ENCODE data around the gene ZNF683. TPM values are rescaled to one million over a fixed set of nuclear protein-coding genes. Genes with fewer than 3 reads are reported as not detected.
"Not testable (repeated sequence)": the region's sequence is repeated elsewhere in the genome, so short reads cannot be mapped to it uniquely, and the experiment has no call there.

The ZNF683 gene
- total RNA-seq, 1 experiment from 2014 or later: not detected

DNA sequence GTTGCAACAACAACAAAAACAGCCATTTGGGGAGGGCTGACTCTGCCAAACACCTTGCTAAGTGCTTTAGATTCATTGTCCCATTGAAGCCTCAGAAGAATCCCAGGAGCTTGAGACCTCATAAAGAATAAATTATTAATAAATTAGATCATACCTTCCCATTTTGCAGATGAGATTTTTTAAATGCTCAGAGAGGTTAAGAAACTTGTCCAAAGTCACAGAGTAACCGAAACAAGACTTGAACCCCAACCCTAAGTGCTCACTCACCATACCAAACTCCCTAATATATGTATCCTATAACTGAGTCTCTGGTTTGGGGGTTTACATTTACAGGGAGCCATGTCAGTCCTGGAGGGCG is 22.2 kb downstream of the ZNF683 start:
- no peak for DNase-seq (ENCODE audit: low read depth)
- in situ Hi-C loops (cut with HindIII; ENCODE audit: low pct_unique_long_range_greater_than_20kb, low sequenced_read_pairs): no loop called here

GRCh38 chr1:26349877-26350244 is 22.7 kb downstream of the ZNF683 start:
- no peak for DNase-seq (ENCODE audit: low read depth)
- in situ Hi-C loops (cut with HindIII; ENCODE audit: low pct_unique_long_range_greater_than_20kb, low sequenced_read_pairs): no loop called here

- in situ Hi-C loops (cut with HindIII; ENCODE audit: low pct_unique_long_range_greater_than_20kb, low sequenced_read_pairs): no loop called here
- peak; percentile 70 for DNase-seq (ENCODE audit: low read depth)
Observed at GRCh38 chr1:26349188-26349876, 23.2 kb downstream of the ZNF683 start.

- in situ Hi-C loops (cut with HindIII; ENCODE audit: low pct_unique_long_range_greater_than_20kb, low sequenced_read_pairs): no loop called here
- no peak for DNase-seq (ENCODE audit: low read depth)
Observed at GRCh38 chr1:26346274-26347033, 26.1 kb downstream of the ZNF683 start.

- in situ Hi-C loops (cut with HindIII; ENCODE audit: low pct_unique_long_range_greater_than_20kb, low sequenced_read_pairs): no loop called here
- DNase-seq (ENCODE audit: low read depth): no peak
Observed at GRCh38 chr1:26345718-26346117, 26.8 kb downstream of the ZNF683 start.

DNA sequence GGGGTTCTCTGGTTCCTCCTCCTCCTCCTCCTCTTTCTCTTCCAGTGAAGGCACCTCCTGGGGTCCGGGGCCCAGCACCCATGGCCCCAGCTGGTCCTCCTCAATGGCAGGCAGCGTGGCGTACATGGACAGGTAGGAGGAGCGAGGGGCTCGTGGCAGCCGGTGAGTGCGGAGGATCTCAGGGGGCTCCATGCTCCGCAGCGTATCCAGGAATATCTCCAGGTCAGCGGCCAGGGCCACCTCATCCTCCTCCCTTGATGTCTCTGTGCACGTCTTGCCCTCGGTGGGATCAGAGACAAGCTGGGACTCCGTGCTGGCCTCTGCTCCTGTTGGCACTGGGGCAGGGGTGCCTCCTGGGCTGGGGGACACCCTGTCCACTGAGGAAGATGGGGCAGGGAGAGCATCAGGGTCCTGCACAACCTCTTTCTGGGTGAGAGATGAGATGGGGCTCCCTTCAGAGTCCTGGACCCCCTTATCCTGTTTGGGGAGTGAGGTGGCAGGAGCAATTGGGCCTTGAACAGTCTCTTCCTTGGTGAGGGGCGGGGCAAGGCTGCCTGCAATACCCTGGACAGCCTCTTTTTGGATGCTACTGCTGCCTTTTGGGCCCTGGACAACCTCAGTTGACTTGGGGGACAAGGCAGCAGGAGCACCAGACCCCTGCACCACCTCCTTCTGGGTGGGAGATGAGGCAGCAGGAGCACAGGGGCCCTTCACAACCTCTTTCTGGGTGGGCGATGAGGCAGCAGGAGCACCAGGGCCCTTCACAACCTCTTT is 28.2 kb downstream of the ZNF683 start:
- DNase-seq (ENCODE audit: low read depth): no peak
- in situ Hi-C loops (cut with HindIII; ENCODE audit: low pct_unique_long_range_greater_than_20kb, low sequenced_read_pairs): no loop called here

DNA sequence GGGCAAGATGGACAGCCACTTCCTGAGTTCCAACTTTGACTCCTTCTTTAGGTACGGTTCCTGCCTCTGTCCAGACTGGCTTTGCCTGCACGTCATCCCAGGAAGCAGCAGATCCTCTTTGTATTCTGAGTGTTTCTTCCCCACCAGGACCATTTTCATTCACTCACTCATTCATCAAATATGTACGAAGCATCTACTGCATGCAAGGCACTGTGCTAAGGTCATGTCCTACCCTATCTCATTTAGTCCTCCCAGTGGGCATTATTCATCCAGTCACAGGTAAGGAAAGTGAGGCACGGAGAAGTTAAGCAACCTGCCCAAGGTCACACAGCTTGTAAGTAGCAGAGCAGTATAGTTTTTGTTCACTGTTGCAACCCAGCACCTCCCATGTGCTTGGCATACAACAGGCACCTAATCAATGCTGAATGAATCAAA is 32.5 kb downstream of the ZNF683 start:
- in situ Hi-C loops (cut with HindIII; ENCODE audit: low pct_unique_long_range_greater_than_20kb, low sequenced_read_pairs): no loop called here
- no peak for DNase-seq (ENCODE audit: low read depth)

GRCh38 chr1:26338670-26339069 is 33.9 kb downstream of the ZNF683 start:
- in situ Hi-C loops (cut with HindIII; ENCODE audit: low pct_unique_long_range_greater_than_20kb, low sequenced_read_pairs): no loop called here
- no peak for DNase-seq (ENCODE audit: low read depth)

DNA sequence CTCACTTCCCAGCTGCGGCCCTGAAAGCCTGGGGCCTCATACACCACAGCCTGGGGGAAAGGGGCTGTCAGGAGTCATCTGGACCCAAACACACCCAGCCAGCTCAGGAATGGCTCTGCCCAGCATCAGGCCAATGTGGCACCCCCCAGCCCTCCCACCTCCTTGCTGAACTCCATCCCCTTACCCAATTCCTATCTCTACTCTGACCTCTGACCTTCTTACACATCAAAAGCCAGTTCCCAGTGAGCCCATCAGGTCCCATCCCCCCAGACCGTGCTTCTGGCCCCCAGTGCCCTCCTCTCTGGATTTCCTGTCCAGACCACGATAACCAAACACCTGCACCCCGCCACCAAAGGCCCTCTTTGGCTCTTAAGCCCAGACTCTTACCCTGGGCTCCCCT is 34.9 kb downstream of the ZNF683 start:
- no peak for DNase-seq (ENCODE audit: low read depth)
- in situ Hi-C loops (cut with HindIII; ENCODE audit: low pct_unique_long_range_greater_than_20kb, low sequenced_read_pairs): no loop called here

GRCh38 chr1:26337206-26337535 is 35.4 kb downstream of the ZNF683 start:
- DNase-seq (ENCODE audit: low read depth): no peak

DNA sequence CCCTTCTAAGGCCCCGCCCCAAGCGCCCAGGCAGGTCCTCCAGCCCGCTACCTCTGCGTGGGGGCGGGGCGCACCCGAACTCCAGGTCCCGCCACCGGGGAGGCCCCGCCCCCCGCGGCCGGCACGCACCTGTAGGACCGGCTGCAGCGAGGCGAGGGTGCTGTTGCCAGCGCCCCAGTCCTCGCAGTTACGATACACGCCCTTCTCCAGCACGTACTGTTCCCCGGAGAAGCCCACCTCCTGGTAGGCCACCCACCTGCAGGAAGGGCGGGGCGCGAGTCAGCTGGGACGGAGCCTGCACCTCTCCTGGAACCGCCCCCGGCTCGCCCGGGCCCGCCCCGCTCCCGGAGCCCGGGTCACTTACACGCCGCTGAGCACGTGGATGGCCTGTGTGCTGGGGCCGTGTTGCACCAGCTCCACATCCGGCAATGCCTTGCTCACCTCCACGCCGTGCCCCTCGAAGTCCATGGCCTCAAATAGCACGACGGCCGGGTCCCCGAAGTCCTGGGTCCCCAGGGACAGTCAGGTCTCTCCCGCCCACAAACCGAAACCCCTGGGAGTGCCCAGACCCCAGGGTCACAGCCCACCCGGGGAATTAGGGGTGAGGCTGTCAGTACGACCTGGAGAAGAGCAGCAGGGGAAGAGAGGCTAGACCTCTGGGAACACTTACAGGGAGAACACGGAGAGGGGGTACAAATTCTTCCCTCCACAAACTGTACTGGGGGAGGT is 35.9 kb downstream of the ZNF683 start:
- in situ Hi-C loops (cut with HindIII; ENCODE audit: low pct_unique_long_range_greater_than_20kb, low sequenced_read_pairs): no loop called here
- peak; percentile 80 for DNase-seq (ENCODE audit: low read depth)

More at GRCh38 chr1:26337206-26337535, 35.4 kb downstream of the ZNF683 start:
- in situ Hi-C loops (cut with HindIII; ENCODE audit: low pct_unique_long_range_greater_than_20kb, low sequenced_read_pairs): no loop called here

GRCh38 chr1:26335774-26336476 is 36.6 kb downstream of the ZNF683 start:
- in situ Hi-C loops (cut with HindIII; ENCODE audit: low pct_unique_long_range_greater_than_20kb, low sequenced_read_pairs): no loop called here
- DNase-seq (ENCODE audit: low read depth): no peak

GRCh38 chr1:26333312-26333711 is 39.2 kb downstream of the ZNF683 start:
- DNase-seq (ENCODE audit: low read depth); in situ Hi-C loops (cut with HindIII; ENCODE audit: low pct_unique_long_range_greater_than_20kb, low sequenced_read_pairs): not testable (repeated sequence)

GRCh38 chr1:26330276-26330675 is 42.3 kb downstream of the ZNF683 start:
- in situ Hi-C loops (cut with HindIII; ENCODE audit: low pct_unique_long_range_greater_than_20kb, low sequenced_read_pairs): no loop called here
- DNase-seq (ENCODE audit: low read depth): no peak

GRCh38 chr1:26329380-26329779 is 43.2 kb downstream of the ZNF683 start:
- DNase-seq (ENCODE audit: low read depth); in situ Hi-C loops (cut with HindIII; ENCODE audit: low pct_unique_long_range_greater_than_20kb, low sequenced_read_pairs): not testable (repeated sequence)

GRCh38 chr1:26328597-26328996 is 44.0 kb downstream of the ZNF683 start:
- no peak for DNase-seq (ENCODE audit: low read depth)
- in situ Hi-C loops (cut with HindIII; ENCODE audit: low pct_unique_long_range_greater_than_20kb, low sequenced_read_pairs): no loop called here

- in situ Hi-C loops (cut with HindIII; ENCODE audit: low pct_unique_long_range_greater_than_20kb, low sequenced_read_pairs): no loop called here
- DNase-seq (ENCODE audit: low read depth): no peak
Observed at GRCh38 chr1:26327956-26328362, 44.6 kb downstream of the ZNF683 start.

GRCh38 chr1:26324550-26324949 is 48.0 kb downstream of the ZNF683 start:
- in situ Hi-C loops (cut with HindIII; ENCODE audit: low pct_unique_long_range_greater_than_20kb, low sequenced_read_pairs): no loop called here
- no peak for DNase-seq (ENCODE audit: low read depth)
